HepG2 (cell line): ENCODE results near the gene OXSM. TPM values are rescaled to one million over a fixed set of nuclear protein-coding genes. Genes with fewer than 3 reads are reported as not detected.

Experiments
- ADNP ChIP-seq: sonication (generic); formaldehyde crosslinking; IDR thresholded peaks from 2 replicates; pipeline ENCODE4 v1.4.0; 2020; ENCODE audit warnings: missing genetic modification reagents
- GLI4 ChIP-seq: sonication (generic); formaldehyde crosslinking; IDR thresholded peaks from 2 replicates; pipeline ENCODE4 v1.5.1; 2020; ENCODE audit warnings: missing genetic modification reagents, mild to moderate bottlenecking, moderate library complexity, borderline replicate concordance
- HDAC1 ChIP-seq: sonication (generic); formaldehyde crosslinking; IDR thresholded peaks from 2 replicates; pipeline ENCODE4 v1.5.1; 2020; ENCODE audit warnings: mild to moderate bottlenecking, missing genetic modification reagents
- NFE2L2 ChIP-seq: fragments of 150-350 bp; IDR thresholded peaks from 2 replicates; pipeline ENCODE4 v1.6.1; 2014; ENCODE audit warnings: low read length
- PHF21A ChIP-seq: sonication (generic); formaldehyde crosslinking; IDR thresholded peaks from 2 replicates; pipeline ENCODE4 v1.5.0; 2020; ENCODE audit warnings: mild to moderate bottlenecking, missing genetic modification reagents
- RBM22 ChIP-seq: fragments of 200-400 bp; formaldehyde crosslinking; optimal IDR thresholded peaks from 2 replicates; pipeline ENCODE3; 2017; ENCODE audit warnings: mild to moderate bottlenecking, low read length, moderate library complexity
- RFX3 ChIP-seq: IDR thresholded peaks from 2 replicates; pipeline ENCODE4 v1.6.1; 2016; ENCODE audit warnings: missing biosample characterization, missing genetic modification reagents
- SRSF9 ChIP-seq: fragments of 200-400 bp; formaldehyde crosslinking; IDR thresholded peaks from 2 replicates; pipeline ENCODE4 v1.6.1; 2018; ENCODE audit warnings: borderline replicate concordance, mild to moderate bottlenecking, low read depth, low read length; ENCODE audit not compliant: insufficient read depth, poor library complexity, severe bottlenecking
- TBX3 ChIP-seq: fragments of 450-650 bp; IDR thresholded peaks from 2 replicates; pipeline ENCODE4 v1.6.1; 2017; ENCODE audit warnings: antibody characterized with exemption, mild to moderate bottlenecking, inconsistent platforms, borderline replicate concordance
- TSC22D2 ChIP-seq: sonication (generic); formaldehyde crosslinking; IDR thresholded peaks from 2 replicates; pipeline ENCODE4 v1.5.1; 2020; ENCODE audit warnings: missing genetic modification reagents, mild to moderate bottlenecking, borderline replicate concordance
- U2AF2 ChIP-seq: fragments of 200-400 bp; formaldehyde crosslinking; IDR thresholded peaks from 2 replicates; pipeline ENCODE4 v1.6.1; 2017; ENCODE audit warnings: low read depth, mild to moderate bottlenecking, low read length
- YY1 ChIP-seq: IDR thresholded peaks from 2 replicates; pipeline ENCODE4 v1.6.1; 2011; ENCODE audit warnings: low read length, low read depth, moderate library complexity, mild to moderate bottlenecking; ENCODE audit not compliant: insufficient read depth, insufficient replicate concordance
- ZBTB3 ChIP-seq: sonication (generic); formaldehyde crosslinking; IDR thresholded peaks from 2 replicates; pipeline ENCODE4 v1.4.0; 2020; ENCODE audit warnings: low read depth, mild to moderate bottlenecking, moderate library complexity, missing genetic modification reagents, borderline replicate concordance
- ZNF496 ChIP-seq: sonication (generic); formaldehyde crosslinking; IDR thresholded peaks from 2 replicates; pipeline ENCODE4 v1.8.1; 2023; ENCODE audit warnings: mild to moderate bottlenecking, moderate library complexity, missing genetic modification reagents; ENCODE audit not compliant: insufficient replicate concordance
- ZSCAN22 ChIP-seq: sonication (generic); formaldehyde crosslinking; IDR thresholded peaks from 2 replicates; pipeline ENCODE4 v1.4.0; 2020; ENCODE audit warnings: mild to moderate bottlenecking, missing genetic modification reagents
- polyA plus RNA-seq, 8 experiments: library from polyadenylated mRNA; depleted of rRNA in 3 of 8; stranded (reverse) in 7 of 8; unstranded in 1 of 8; fragments of >200 nt; fragmentation: Illumina TruSeq in 4 of 8; extraction: Trizol in 4 of 8; gene quantifications; 2 replicates each; pipeline versions ENCODE4 v1.2.1 to v1.2.3, GENCODE V29; 2011 to 2016; ENCODE audit warnings: low read depth in 4 of 8, missing spikeins in 1 of 8, mixed read lengths in 1 of 8; ENCODE audit not compliant: insufficient read depth in 1 of 8
- total RNA-seq, 5 experiments: library from RNA; depleted of rRNA; stranded (reverse); fragments of >200 nt; fragmentation: Illumina TruSeq; extraction: Trizol; gene quantifications; 2 replicates each; pipeline ENCODE4 v1.2.3, GENCODE V29; 2016; ENCODE audit warnings: low read depth in 1 of 5
- TF ChIP-seq, protein P1 (sequence below): fragments of 450-650 bp; IDR thresholded peaks from 2 replicates; pipeline ENCODE4 v1.6.1; 2017; ENCODE audit warnings: mild to moderate bottlenecking
- TF ChIP-seq, protein P2 (sequence below): sonication (generic); formaldehyde crosslinking; IDR thresholded peaks from 2 replicates; pipeline ENCODE4 v1.8.0; 2022; ENCODE audit warnings: mild to moderate bottlenecking, missing genetic modification reagents, moderate library complexity
- TF ChIP-seq, protein P3 (sequence below): IDR thresholded peaks from 2 replicates; pipeline ENCODE4 v1.6.1; 2016
- TF ChIP-seq, protein P4 (sequence below): sonication (generic); formaldehyde crosslinking; IDR thresholded peaks from 2 replicates; pipeline ENCODE4 v1.4.0; 2020; ENCODE audit warnings: missing genetic modification reagents

Gene OXSM
- total and polyA plus RNA-seq, 2 of the 13 experiments (the other 11 are each of a cell fraction or from before 2014, with no cell fraction given): 18.2 to 34.4 TPM

DNA sequence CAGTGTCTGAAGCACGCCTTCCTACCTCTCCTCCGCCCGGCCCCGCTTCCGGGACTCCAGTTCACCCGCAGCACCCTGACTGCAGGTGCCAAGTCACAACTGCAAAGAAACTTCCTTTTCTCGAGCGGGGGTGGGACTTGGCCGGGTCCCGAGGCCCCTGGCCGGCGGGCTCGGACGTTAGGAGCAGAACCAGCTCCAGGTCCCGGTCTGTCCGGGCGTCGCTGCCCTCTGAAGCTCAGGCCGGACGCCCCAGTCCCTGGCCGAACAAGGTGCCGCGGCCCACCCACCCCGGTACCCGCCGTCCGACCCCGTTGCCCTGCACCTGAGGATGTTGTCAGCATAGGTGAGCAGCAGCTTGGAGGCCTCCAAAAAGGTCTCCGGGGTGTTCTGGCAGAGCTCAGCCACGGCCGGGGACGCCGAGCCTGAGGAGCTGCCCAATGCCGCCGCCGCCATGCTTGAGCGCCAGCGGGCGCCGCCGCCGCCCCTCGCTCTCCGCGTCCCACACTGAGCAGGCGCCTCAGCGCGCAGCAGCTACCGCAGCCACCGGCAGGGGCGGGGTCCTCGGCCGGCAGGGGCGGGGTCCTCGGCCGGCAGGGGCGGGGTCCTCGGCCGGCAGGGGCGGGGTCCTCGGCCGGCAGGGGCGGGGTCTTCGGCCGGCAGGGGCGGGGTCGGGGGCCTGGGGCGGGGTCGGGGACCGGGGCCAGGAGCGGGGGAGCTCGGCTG, 6.8 kb upstream of the OXSM start, which contains the start of gene NGLY1 (continued):
- TF ChIP-seq, protein P1, sequence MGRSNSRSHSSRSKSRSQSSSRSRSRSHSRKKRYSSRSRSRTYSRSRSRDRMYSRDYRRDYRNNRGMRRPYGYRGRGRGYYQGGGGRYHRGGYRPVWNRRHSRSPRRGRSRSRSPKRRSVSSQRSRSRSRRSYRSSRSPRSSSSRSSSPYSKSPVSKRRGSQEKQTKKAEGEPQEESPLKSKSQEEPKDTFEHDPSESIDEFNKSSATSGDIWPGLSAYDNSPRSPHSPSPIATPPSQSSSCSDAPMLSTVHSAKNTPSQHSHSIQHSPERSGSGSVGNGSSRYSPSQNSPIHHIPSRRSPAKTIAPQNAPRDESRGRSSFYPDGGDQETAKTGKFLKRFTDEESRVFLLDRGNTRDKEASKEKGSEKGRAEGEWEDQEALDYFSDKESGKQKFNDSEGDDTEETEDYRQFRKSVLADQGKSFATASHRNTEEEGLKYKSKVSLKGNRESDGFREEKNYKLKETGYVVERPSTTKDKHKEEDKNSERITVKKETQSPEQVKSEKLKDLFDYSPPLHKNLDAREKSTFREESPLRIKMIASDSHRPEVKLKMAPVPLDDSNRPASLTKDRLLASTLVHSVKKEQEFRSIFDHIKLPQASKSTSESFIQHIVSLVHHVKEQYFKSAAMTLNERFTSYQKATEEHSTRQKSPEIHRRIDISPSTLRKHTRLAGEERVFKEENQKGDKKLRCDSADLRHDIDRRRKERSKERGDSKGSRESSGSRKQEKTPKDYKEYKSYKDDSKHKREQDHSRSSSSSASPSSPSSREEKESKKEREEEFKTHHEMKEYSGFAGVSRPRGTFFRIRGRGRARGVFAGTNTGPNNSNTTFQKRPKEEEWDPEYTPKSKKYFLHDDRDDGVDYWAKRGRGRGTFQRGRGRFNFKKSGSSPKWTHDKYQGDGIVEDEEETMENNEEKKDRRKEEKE: no peak
- TF ChIP-seq ZSCAN22 (CRISPR knock-in tag) (no peak), GLI4 (CRISPR knock-in tag) (no peak), ZBTB3 (no peak), RFX3 (CRISPR knock-in tag) (no peak), ZNF496 (CRISPR knock-in tag) (no peak), TBX3 (no peak), SRSF9 (no peak), NFE2L2 (no peak), HDAC1 (peak; percentile 53), PHF21A (CRISPR knock-in tag) (no peak), RBM22 (no peak), TSC22D2 (CRISPR knock-in tag) (peak; percentile 50; the same call in 1 of the 2 replicates), ADNP (CRISPR knock-in tag) (no peak), U2AF2 (no peak), YY1 (peak; percentile 91)
- TF ChIP-seq, protein P2, sequence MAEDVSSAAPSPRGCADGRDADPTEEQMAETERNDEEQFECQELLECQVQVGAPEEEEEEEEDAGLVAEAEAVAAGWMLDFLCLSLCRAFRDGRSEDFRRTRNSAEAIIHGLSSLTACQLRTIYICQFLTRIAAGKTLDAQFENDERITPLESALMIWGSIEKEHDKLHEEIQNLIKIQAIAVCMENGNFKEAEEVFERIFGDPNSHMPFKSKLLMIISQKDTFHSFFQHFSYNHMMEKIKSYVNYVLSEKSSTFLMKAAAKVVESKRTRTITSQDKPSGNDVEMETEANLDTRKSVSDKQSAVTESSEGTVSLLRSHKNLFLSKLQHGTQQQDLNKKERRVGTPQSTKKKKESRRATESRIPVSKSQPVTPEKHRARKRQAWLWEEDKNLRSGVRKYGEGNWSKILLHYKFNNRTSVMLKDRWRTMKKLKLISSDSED: no peak
- TF ChIP-seq, protein P3, sequence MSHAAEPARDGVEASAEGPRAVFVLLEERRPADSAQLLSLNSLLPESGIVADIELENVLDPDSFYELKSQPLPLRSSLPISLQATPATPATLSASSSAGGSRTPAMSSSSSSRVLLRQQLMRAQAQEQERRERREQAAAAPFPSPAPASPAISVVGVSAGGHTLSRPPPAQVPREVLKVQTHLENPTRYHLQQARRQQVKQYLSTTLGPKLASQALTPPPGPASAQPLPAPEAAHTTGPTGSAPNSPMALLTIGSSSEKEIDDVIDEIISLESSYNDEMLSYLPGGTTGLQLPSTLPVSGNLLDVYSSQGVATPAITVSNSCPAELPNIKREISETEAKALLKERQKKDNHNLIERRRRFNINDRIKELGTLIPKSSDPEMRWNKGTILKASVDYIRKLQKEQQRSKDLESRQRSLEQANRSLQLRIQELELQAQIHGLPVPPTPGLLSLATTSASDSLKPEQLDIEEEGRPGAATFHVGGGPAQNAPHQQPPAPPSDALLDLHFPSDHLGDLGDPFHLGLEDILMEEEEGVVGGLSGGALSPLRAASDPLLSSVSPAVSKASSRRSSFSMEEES (CRISPR knock-in tag): no peak
- TF ChIP-seq, protein P4, sequence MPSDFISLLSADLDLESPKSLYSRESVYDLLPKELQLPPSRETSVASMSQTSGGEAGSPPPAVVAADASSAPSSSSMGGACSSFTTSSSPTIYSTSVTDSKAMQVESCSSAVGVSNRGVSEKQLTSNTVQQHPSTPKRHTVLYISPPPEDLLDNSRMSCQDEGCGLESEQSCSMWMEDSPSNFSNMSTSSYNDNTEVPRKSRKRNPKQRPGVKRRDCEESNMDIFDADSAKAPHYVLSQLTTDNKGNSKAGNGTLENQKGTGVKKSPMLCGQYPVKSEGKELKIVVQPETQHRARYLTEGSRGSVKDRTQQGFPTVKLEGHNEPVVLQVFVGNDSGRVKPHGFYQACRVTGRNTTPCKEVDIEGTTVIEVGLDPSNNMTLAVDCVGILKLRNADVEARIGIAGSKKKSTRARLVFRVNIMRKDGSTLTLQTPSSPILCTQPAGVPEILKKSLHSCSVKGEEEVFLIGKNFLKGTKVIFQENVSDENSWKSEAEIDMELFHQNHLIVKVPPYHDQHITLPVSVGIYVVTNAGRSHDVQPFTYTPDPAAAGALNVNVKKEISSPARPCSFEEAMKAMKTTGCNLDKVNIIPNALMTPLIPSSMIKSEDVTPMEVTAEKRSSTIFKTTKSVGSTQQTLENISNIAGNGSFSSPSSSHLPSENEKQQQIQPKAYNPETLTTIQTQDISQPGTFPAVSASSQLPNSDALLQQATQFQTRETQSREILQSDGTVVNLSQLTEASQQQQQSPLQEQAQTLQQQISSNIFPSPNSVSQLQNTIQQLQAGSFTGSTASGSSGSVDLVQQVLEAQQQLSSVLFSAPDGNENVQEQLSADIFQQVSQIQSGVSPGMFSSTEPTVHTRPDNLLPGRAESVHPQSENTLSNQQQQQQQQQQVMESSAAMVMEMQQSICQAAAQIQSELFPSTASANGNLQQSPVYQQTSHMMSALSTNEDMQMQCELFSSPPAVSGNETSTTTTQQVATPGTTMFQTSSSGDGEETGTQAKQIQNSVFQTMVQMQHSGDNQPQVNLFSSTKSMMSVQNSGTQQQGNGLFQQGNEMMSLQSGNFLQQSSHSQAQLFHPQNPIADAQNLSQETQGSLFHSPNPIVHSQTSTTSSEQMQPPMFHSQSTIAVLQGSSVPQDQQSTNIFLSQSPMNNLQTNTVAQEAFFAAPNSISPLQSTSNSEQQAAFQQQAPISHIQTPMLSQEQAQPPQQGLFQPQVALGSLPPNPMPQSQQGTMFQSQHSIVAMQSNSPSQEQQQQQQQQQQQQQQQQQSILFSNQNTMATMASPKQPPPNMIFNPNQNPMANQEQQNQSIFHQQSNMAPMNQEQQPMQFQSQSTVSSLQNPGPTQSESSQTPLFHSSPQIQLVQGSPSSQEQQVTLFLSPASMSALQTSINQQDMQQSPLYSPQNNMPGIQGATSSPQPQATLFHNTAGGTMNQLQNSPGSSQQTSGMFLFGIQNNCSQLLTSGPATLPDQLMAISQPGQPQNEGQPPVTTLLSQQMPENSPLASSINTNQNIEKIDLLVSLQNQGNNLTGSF (CRISPR knock-in tag): peak; percentile 81
